ENCODE results near the gene GRWD1.
A peak's percentile ranks its signal among the peaks of the same experiment; 100 is the strongest.

DNA sequence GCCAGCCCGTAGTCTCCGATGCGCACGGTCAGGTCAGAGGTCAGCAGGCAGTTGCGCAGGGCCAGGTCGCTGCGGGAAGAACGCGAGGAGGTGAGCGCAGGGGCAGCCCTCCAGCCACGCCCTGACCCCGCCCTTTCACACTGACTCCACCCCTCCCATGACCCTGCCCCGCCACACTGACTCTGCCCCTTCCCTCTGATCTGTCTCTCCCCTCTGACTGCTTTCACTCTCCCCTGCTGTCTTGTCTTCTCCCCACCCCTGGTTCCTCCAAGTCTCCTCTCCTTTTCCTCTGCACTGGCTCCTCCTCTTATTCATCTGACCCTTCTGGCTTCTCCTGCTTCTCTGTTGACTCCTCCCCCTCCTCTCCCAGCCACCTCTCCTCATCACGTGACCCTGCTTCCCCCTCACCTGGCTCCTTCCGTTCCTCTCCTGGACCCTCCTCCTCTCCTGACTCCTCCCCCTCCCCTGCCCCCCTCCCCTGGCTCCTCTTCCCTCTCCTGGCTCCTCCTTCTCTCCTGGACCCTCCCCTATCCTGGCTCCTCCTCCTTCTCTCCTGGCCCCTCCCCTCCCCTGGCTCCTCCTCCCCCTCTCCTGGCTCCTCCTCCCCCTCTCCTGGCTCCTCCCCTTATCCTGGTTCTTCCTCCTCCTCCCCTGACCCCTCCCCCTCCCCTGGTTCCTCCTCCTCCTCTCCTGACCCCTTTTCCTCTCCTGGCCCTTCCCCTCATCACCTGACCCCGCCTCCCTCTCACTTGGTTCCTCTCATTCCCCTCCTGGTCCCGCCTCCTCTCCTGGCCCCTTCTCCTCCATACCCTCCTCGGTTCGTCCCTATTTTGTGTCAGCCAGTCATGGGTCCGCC is 55.9 kb downstream of the GRWD1 start:
- TF ChIP-seq POLR2A (IDR thresholded peaks at IDR 0.05) (peak; percentile 70), POLR2AphosphoS5 (IDR thresholded peaks at IDR 0.05) (peak; percentile 73)
